ENCODE measurements around the gene MYH14.
"Not testable (repeated sequence)": the region's sequence is repeated elsewhere in the genome, so short reads cannot be mapped to it uniquely, and the experiment has no call there.

Gene MYH14

DNA sequence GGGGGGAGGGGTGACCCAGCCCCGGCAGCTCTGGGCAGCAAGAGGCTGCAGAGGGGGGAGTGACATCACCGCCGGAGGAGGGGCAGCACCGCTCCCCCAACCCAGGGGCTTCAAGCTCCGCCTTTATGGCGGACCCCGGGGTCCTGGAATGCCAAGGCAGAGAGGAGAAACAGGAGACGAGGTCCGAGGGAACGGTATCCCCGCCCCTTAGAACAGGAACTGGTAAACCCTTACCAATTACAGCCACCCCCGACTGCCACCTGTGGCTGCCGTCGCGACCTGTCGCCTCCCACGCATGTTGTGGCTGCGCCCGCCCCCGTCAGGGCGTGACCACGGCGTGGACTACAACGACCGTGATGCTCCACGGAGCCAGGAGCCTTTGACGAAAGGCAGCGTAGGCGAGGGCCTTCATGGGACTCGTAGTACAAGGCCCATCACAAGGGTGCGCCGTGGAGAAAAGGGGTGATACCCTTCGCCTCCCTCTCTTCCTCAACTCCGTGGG is 129.9 kb downstream of the MYH14 start:
- DNase-seq (ENCODE audit: low read depth): peak; percentile 68

DNA sequence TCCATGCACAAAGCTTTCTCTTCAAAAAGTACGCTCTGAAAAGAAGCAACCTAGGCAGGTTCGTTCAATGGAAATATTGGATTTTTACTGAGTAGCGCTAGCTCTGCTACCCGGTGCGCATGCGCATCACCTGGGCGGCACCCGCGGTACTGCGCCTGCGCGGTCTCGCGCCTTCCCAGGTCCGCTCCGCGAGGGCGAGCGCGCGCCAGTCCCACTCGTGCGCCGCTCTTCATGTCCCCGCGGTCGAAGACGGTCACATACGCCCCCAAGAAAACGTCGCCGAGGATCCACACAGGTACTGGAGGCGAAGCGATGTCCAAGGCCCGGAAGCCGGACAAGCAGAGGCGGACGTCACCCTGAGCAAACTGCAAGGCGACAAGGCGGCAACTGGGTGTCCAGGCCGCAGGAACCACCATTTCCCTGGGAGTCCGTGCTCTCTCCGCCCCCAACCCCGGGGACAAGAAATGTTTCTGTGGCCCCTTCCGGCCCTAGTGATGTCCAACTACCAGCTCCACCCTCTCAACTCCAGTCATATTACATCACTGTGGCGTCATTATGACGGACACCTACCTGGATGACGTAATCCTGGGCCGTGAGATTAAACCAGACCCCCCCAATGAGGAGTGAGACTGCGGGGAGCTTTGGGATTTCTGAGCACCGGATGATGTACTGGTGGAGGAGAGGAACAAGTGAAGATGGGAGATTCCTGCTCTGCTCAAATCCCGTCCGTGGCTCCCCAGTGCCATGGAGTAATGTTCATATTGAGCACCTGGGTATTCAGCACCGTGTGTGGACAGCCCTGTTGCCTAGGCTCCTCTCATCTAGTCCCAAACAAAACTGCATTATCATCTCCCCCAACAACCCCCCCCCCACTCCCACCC is 130.6 kb downstream of the MYH14 start:
- DNase-seq (ENCODE audit: low read depth): peak; percentile 36

DNA sequence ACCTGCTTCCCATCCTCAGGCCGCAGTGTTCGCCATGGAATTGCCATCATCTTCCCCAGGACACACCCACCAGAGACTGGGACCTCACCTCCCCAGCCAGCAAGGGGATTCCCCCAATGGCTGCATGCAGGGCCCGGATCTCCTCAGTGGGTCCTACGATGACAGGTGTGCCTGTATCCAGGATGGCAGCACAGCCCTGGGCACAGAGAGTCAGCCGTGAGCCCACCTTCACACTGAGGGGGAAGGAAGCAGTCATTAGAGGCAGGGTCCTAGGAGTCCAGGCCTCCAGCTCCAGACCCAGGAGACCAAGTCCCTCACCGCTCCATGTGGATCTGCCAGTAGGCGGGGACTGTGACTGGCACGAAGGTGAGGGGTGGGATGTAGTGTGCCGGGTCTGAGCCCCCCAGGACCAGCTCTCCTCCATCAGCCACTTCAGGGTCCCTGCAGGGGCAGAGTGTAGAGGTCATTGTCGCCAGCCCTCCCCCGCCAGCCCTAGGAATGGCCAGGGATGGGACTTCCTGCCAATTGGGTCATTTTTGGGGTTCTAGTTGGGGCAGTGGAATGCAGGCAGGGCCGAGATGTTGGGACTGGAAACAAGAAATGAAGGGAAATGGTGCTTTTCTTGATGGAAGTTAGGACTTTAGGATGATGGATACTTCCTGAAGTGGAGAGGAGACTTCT is 131.5 kb downstream of the MYH14 start:
- DNase-seq (ENCODE audit: low read depth): no peak

DNA sequence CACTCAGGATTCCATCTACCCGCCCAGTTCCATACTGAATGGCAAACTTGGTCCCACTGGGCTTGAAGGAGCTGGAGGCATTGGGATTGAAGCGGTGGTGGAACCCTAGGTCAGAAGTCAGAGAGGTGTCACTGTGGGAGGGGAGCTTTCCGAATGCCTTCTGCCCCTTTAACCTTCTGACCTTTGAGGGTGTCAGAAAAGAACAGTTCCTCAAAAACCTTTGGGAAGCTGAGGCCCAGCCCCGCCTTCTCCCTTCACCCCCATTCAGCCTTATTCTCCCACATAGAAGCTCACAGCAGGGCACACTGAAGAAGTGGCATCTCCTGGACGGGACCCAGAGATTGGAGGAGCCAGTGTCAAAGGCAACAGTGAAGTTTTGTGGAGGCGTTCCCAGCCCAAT is 133.6 kb downstream of the MYH14 start:
- DNase-seq (ENCODE audit: low read depth): not testable (repeated sequence)

DNA sequence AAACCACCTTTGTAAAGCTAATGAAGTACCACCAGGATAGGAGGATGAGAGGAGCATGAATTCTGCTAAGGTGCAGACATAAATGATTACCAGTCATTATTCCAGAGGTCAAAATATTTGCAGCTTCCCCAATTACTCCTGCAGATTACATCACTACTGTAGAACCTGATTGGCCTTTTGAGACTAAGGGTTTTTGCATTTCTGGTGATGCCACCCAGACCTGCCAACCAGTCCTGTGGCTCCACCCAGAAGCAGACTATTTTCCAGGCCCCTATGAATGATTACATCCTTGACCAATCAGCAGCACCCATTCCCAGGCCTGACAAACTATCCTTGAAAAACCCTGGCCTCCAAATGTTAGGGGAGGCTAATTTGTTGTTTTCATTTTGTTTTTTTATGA is 136.9 kb downstream of the MYH14 start:
- no peak for DNase-seq (ENCODE audit: low read depth)

- no peak for DNase-seq (ENCODE audit: low read depth)
Measured at GRCh38 chr19:50341091-50341564, 137.7 kb downstream of the MYH14 start.

- DNase-seq (ENCODE audit: low read depth): no peak
Measured at GRCh38 chr19:50344661-50345318, 141.4 kb downstream of the MYH14 start.

DNA sequence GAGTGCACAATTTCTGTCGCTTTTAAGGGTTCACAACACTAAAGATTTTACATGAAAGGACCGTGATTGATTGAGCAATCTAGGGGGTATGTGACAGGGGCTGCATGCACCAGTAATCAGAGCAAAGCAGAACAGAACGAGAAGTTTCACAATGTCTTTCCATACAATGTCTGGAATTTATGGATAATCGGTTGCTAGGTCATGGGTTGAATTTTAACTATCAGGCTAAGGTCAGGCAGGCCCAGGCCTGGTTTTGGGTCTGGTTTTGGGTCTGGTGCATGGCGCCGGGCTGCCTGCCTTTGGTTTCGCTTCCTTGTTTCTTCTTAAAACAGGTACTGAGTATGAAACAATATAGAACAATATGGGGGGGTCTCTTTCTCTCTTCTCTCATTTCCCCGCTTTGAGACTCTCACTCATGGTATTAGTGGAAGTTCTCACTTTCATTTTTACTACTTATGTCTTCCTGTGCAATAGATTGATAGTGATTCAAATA is 143.7 kb downstream of the MYH14 start:
- DNase-seq (ENCODE audit: low read depth): not testable (repeated sequence)

GRCh38 chr19:50349277-50350057 is 146.0 kb downstream of the MYH14 start:
- no peak for DNase-seq (ENCODE audit: low read depth)

DNA sequence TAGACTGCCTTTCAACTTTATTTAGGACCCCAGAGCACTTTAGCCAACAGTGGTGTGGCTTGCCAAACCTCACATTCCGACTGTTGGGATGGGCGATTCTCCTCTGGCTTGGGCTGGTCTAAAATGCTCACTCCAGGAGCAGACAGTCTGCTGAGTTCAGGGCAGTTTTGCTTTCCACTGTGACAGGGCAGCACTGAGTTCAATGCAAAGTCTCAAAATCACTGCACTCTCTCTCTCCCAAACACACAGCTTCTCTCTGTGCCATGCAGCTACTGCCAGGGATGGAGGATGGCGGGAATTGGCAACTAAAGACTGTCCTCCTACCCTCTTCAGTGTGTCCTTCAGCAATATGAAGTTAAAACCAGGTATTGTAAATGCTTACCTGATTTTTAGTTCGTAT is 148.8 kb downstream of the MYH14 start:
- no peak for DNase-seq (ENCODE audit: low read depth)

DNA sequence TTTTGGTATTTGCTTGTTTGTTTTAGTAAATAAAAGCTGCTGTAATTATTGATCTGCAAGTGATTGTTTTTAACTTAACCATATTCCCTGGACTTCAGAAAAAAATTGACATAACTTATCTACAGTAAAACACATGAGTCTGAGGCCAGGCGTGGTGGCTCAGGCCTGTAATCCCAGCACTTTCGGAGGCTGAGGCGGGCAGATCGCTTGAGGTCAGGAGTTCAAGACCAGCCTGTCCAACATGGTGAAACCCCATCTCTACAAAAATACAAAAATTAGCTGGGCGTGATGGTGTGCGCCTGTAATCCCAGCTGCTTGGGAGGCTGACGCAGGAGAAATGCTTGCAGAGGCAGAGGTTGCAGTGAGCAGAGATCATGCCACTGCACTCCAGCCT is 150.1 kb downstream of the MYH14 start:
- not testable (repeated sequence) for DNase-seq (ENCODE audit: low read depth)

DNA sequence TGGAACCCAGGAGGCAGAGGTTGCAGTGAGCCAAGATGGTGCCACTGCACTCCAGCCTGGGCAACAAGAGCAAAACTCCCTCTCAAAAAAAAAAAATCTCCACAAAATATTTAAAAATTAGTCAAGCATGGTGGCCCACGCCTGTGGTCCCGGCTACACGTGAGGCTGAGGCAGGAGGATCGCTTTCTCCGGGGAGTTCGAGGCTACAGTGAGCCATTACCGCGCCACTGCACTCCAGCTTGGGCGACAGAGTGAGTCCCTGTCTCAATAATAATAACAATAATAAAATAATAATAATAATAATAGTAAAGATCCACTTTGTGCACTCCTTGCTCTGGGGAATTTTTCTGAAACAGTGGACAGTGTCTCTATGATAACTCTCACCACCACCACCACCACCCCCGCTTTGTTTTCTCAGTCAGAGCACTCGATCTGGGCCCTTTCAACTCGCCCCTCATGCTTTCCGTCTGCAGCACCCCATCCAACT is 153.3 kb downstream of the MYH14 start:
- DNase-seq (ENCODE audit: low read depth): no peak

- no peak for DNase-seq (ENCODE audit: low read depth)
Measured at GRCh38 chr19:50357178-50358100, 154.0 kb downstream of the MYH14 start.

DNA sequence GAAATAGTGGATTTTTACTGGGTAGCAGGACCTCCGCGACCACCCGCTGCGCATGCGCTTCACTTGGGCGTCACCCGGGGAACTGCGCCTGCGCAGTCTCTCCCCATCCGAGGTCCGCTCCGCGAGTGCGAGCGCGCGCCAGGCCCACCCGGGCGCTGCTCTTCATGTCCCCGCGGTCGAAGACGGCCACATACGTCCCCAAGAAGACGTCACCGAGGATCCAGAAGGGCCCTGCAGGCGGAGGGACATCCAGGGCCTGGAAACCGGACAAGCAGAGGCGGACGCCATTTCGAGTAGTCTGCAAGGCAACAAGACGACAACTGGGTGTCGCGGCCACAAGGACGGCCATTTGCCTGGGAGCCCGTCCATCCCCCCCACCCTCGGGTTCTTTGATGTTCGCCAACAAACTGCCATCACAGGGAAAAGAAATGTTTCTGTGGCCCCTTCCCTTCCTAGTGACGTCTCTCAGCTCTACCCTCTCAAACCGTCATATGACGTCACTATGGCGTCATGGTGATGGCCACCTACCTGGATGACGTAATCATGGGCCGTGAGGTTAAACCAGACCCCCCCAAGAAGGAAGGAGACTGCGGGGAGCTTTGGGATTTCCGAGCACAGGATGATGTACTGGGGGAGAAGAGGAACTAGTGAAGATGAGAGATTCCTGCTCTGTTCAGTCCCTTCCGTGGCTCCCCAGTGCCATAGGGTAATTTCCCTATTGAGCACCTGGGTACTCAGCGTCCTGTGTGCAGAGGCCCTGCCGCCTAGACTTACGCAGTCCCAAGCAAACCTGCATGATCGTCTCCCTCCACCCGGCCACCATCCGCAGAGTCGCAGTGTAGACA is 155.3 kb downstream of the MYH14 start:
- DNase-seq (ENCODE audit: low read depth): no peak

GRCh38 chr19:50359328-50359818 is 156.0 kb downstream of the MYH14 start:
- no peak for DNase-seq (ENCODE audit: low read depth)
